ENCODE data around the gene ZDHHC14.
"Not testable (repeated sequence)": the region's sequence is repeated elsewhere in the genome, so short reads cannot be mapped to it uniquely, and the experiment has no call there.

The ZDHHC14 gene

GRCh38 chr6:157407646-157408045 lies 26.7 kb downstream of the ZDHHC14 start:
- no peak for DNase-seq

GRCh38 chr6:157408427-157408826 lies 27.4 kb downstream of the ZDHHC14 start:
- DNase-seq = not testable (repeated sequence)

- DNase-seq = no peak
Observed at GRCh38 chr6:157410045-157410444, 29.1 kb downstream of the ZDHHC14 start.

- no peak for DNase-seq
Observed at GRCh38 chr6:157411368-157411767, 30.4 kb downstream of the ZDHHC14 start.

GRCh38 chr6:157412791-157413190 lies 31.8 kb downstream of the ZDHHC14 start:
- no peak for DNase-seq

GRCh38 chr6:157420497-157420896 lies 39.5 kb downstream of the ZDHHC14 start:
- no peak for DNase-seq

- no peak for DNase-seq
Observed at GRCh38 chr6:157424491-157425020, 43.6 kb downstream of the ZDHHC14 start.

- DNase-seq = no peak
Observed at GRCh38 chr6:157427969-157428368, 47.0 kb downstream of the ZDHHC14 start.

- no peak for DNase-seq
Observed at GRCh38 chr6:157428427-157429202, 47.6 kb downstream of the ZDHHC14 start.

- no peak for DNase-seq
Observed at GRCh38 chr6:157429248-157429647, 48.3 kb downstream of the ZDHHC14 start.

- no peak for DNase-seq
Observed at GRCh38 chr6:157430834-157431233, 49.8 kb downstream of the ZDHHC14 start.

GRCh38 chr6:157432231-157432891 lies 51.4 kb downstream of the ZDHHC14 start:
- no peak for DNase-seq

GRCh38 chr6:157432892-157433265 lies 51.9 kb downstream of the ZDHHC14 start:
- no peak for DNase-seq

- DNase-seq = no peak
Observed at GRCh38 chr6:157433678-157434081, 52.7 kb downstream of the ZDHHC14 start.

GRCh38 chr6:157434349-157435033 lies 53.5 kb downstream of the ZDHHC14 start:
- DNase-seq = peak in 2 of 4 experiments; percentile 7 to 10

GRCh38 chr6:157436219-157436943 lies 55.4 kb downstream of the ZDHHC14 start:
- no peak for DNase-seq

GRCh38 chr6:157436944-157437336 lies 56.0 kb downstream of the ZDHHC14 start:
- no peak for DNase-seq

- DNase-seq = peak; percentile 49 to 86 (median 70)
Observed at GRCh38 chr6:157438611-157439111, 57.7 kb downstream of the ZDHHC14 start.

- DNase-seq = peak; percentile 18 to 69 (median 50)
Observed at GRCh38 chr6:157440171-157440570, 59.2 kb downstream of the ZDHHC14 start.

GRCh38 chr6:157442291-157442690 lies 61.3 kb downstream of the ZDHHC14 start:
- peak; percentile 61 to 87 (median 76) for DNase-seq

GRCh38 chr6:157443066-157443800 lies 62.2 kb downstream of the ZDHHC14 start:
- no peak for DNase-seq

All from suppressor macrophage (primary cell).